Measurements from ENCODE around the gene DBET. TPM values are rescaled to one million over a fixed set of nuclear protein-coding genes. Genes with fewer than 3 reads are reported as not detected.

The DBET gene
- total and polyA plus RNA-seq, 2 donors from 2014 or later: not detected

GRCh38 chr4:190016369-190017289 lies 47.7 kb upstream of the DBET start:
- DNase-seq (peak in 4 of 5 donors; percentile 0 to 50 (median 13)), FAIRE-seq (no peak)
- Histone ChIP-seq H3K36me3 (ENCODE audit: control insufficient read depth in 2 of 3, insufficient read depth in 3 of 3, low read length in 3 of 3) (no peaks in the 10 kb centered on the region), H3K4me1 (ENCODE audit: control insufficient read depth in 2 of 3, insufficient read depth in 2 of 3, low read depth in 1 of 3, low read length in 3 of 3) (peaks cover 0 to 2% (median 0%) of the 10 kb centered on the region in 3 donors), H3K27me3 (ENCODE audit: control insufficient read depth, insufficient read depth, low read length) (peaks cover 41% of the 10 kb centered on the region), H3K9me3 (ENCODE audit: control insufficient read depth in 2 of 3, insufficient read depth in 1 of 3, low read length in 3 of 3) (no peaks in the 10 kb centered on the region), H3K27ac (ENCODE audit: low read depth in 2 of 2, low read length in 2 of 2) (no peak overlapping the region), H3K4me3 (ENCODE audit: low read length in 3 of 3) (no peak overlapping the region), H3K9ac (ENCODE audit: low read length in 3 of 3) (no peak overlapping the region)
- intact Hi-C loops (cut with DNase I): no loop called here
- no peak for TF ChIP-seq CTCF (IDR thresholded peaks at IDR 0.05; ENCODE audit: borderline replicate concordance, extremely low read depth, insufficient read depth)

GRCh38 chr4:190017357-190018200 lies 46.7 kb upstream of the DBET start:
- H3K4me3 ChIP-seq (ENCODE audit: low read length in 3 of 3): no peak overlapping the region
- TF ChIP-seq CTCF (IDR thresholded peaks at IDR 0.05; ENCODE audit: borderline replicate concordance, extremely low read depth, insufficient read depth): no peak
- no peak overlapping the region for H3K27ac ChIP-seq (ENCODE audit: low read depth in 2 of 2, low read length in 2 of 2)
- peaks cover 0 to 2% (median 0%) of the 10 kb centered on the region in 3 donors for H3K4me1 ChIP-seq (ENCODE audit: control insufficient read depth in 2 of 3, insufficient read depth in 2 of 3, low read depth in 1 of 3, low read length in 3 of 3)
- H3K36me3 ChIP-seq (ENCODE audit: control insufficient read depth in 2 of 3, insufficient read depth in 3 of 3, low read length in 3 of 3): no peaks in the 10 kb centered on the region
- no peak for FAIRE-seq
- DNase-seq: peak in 4 of 5 donors; percentile 22 to 53 (median 44)
- peaks cover 41% of the 10 kb centered on the region for H3K27me3 ChIP-seq (ENCODE audit: control insufficient read depth, insufficient read depth, low read length)
- H3K9me3 ChIP-seq (ENCODE audit: control insufficient read depth in 2 of 3, insufficient read depth in 1 of 3, low read length in 3 of 3): no peaks in the 10 kb centered on the region
- intact Hi-C loops (cut with DNase I): no loop called here
- H3K9ac ChIP-seq (ENCODE audit: low read length in 3 of 3): no peak overlapping the region

- TF ChIP-seq CTCF (IDR thresholded peaks at IDR 0.05; ENCODE audit: borderline replicate concordance, extremely low read depth, insufficient read depth): no peak
- Histone ChIP-seq H3K4me1 (ENCODE audit: control insufficient read depth in 2 of 3, insufficient read depth in 2 of 3, low read depth in 1 of 3, low read length in 3 of 3) (peaks cover 0 to 2% (median 0%) of the 10 kb centered on the region in 3 donors), H3K4me3 (ENCODE audit: low read length in 3 of 3) (no peak overlapping the region), H3K27ac (ENCODE audit: low read depth in 2 of 2, low read length in 2 of 2) (no peak overlapping the region), H3K27me3 (ENCODE audit: control insufficient read depth, insufficient read depth, low read length) (peaks cover 41% of the 10 kb centered on the region), H3K36me3 (ENCODE audit: control insufficient read depth in 2 of 3, insufficient read depth in 3 of 3, low read length in 3 of 3) (no peaks in the 10 kb centered on the region), H3K9me3 (ENCODE audit: control insufficient read depth in 2 of 3, insufficient read depth in 1 of 3, low read length in 3 of 3) (no peaks in the 10 kb centered on the region), H3K9ac (ENCODE audit: low read length in 3 of 3) (no peak overlapping the region)
- no peak for FAIRE-seq
- intact Hi-C loops (cut with DNase I): no loop called here
- DNase-seq: peak in 2 of 5 donors; percentile 42 to 71
These were observed 45.9 kb upstream of the DBET start for GRCh38 chr4:190018201-190018920.

Measured in kidney (tissue), 14 donors.